ENCODE results near the gene C4orf50.
"Not testable (repeated sequence)": the region's sequence is repeated elsewhere in the genome, so short reads cannot be mapped to it uniquely, and the experiment has no call there.

Gene C4orf50

GRCh38 chr4:6012200-6012599, 6.0 kb downstream of the C4orf50 start:
- no peak for DNase-seq

GRCh38 chr4:6011686-6012085, 6.5 kb downstream of the C4orf50 start:
- DNase-seq, result peak; percentile 37 to 63

- DNase-seq, result no peak
These were observed 7.0 kb downstream of the C4orf50 start for GRCh38 chr4:6011271-6011671.

GRCh38 chr4:6010789-6011188, 7.4 kb downstream of the C4orf50 start:
- no peak for DNase-seq

- DNase-seq, result no peak
These were observed 8.8 kb downstream of the C4orf50 start for GRCh38 chr4:6009452-6009851.

- DNase-seq, result no peak
These were observed 9.4 kb downstream of the C4orf50 start for GRCh38 chr4:6008766-6009385.

GRCh38 chr4:6008092-6008551, 10.1 kb downstream of the C4orf50 start:
- no peak for DNase-seq

- DNase-seq, result no peak
These were observed 13.1 kb downstream of the C4orf50 start for GRCh38 chr4:6005175-6005574.

- DNase-seq, result not testable (repeated sequence)
These were observed 14.7 kb downstream of the C4orf50 start for GRCh38 chr4:6003485-6003884.

GRCh38 chr4:6002926-6003325, 15.3 kb downstream of the C4orf50 start:
- DNase-seq, result no peak

GRCh38 chr4:6002492-6002833, 15.8 kb downstream of the C4orf50 start:
- DNase-seq, result no peak

GRCh38 chr4:6001680-6002491, 16.3 kb downstream of the C4orf50 start:
- DNase-seq, result no peak

- DNase-seq, result no peak
These were observed 18.3 kb downstream of the C4orf50 start for GRCh38 chr4:5999830-6000365.

GRCh38 chr4:5999356-5999755, 18.9 kb downstream of the C4orf50 start:
- DNase-seq, result no peak

- peak; percentile 65 to 72 for DNase-seq
These were observed 19.8 kb downstream of the C4orf50 start for GRCh38 chr4:5998333-5998936.

- DNase-seq, result no peak
These were observed 21.6 kb downstream of the C4orf50 start for GRCh38 chr4:5996641-5997040.

- no peak for DNase-seq
These were observed 22.2 kb downstream of the C4orf50 start for GRCh38 chr4:5995901-5996623.

GRCh38 chr4:5993876-5994811, 24.1 kb downstream of the C4orf50 start:
- no peak for DNase-seq

GRCh38 chr4:5993346-5993745, 24.9 kb downstream of the C4orf50 start:
- not testable (repeated sequence) for DNase-seq

GRCh38 chr4:5992828-5993321, 25.4 kb downstream of the C4orf50 start:
- DNase-seq, result no peak

GRCh38 chr4:5992171-5992827, 25.9 kb downstream of the C4orf50 start:
- no peak for DNase-seq

Data from NCI-H2081 (cell line).